HEK293 (cell line): Measurements from ENCODE around the gene GHITM.

Source experiments
- CTCF ChIA-PET: fragments of 350-600 bp; formaldehyde crosslinking; extraction: SDS; loops from one replicate; lab custom pipeline; 2021; ENCODE audit warnings: antibody characterized with exemption; lab: Yijun Ruan, JAX
- POLR2A ChIA-PET: fragments of 300-600 bp; formaldehyde crosslinking; extraction: SDS; loops from one replicate; lab custom pipeline; 2020; ENCODE audit warnings: antibody characterized with exemption, inconsistent platforms; lab: Yijun Ruan, JAX
- H3K27ac ChIP-seq: fragments of 200-500 bp; sonication (Bioruptor generic); 2 replicates; pipeline ENCODE4 v1.5.1; 2014; ENCODE audit warnings: low read depth, low read length, control low read depth, inconsistent platforms; ENCODE audit errors: extremely low read depth
- H3K36me3 ChIP-seq, 2 experiments: fragments of 200-500 bp in 1 of 2; sonication (Bioruptor generic) in 1 of 2; 1 replicate in 1 of 2; 2 replicates in 1 of 2; pipeline ENCODE4 v1.5.1; 2014 to 2017; ENCODE audit warnings: inconsistent platforms in 2 of 2, low read length in 2 of 2; ENCODE audit not compliant: control insufficient read depth in 2 of 2, insufficient read depth in 1 of 2
- H3K4me1 ChIP-seq: fragments of 200-500 bp; sonication (Bioruptor generic); 2 replicates; pipeline ENCODE4 v1.5.1; 2014; ENCODE audit warnings: mild to moderate bottlenecking, low read length, inconsistent platforms; ENCODE audit not compliant: control insufficient read depth, insufficient read depth
- H3K4me3 ChIP-seq: 2 replicates; pipeline ENCODE4 v1.5.1; 2011; ENCODE audit warnings: low read depth, mild to moderate bottlenecking, control low read depth, low read length, moderate library complexity
- H3K9me3 ChIP-seq: fragments of 200-500 bp; sonication (Bioruptor generic); 2 replicates; pipeline ENCODE4 v1.5.1; 2014; ENCODE audit warnings: low read depth, low read length, inconsistent platforms; ENCODE audit not compliant: control insufficient read depth, insufficient read depth
- FEZF1 ChIP-seq: fragments of 450-650 bp; formaldehyde crosslinking; IDR thresholded peaks from 2 replicates; pipeline ENCODE4 v1.5.1; 2016; ENCODE audit warnings: missing biosample characterization, missing genetic modification characterization
- HOXA7 ChIP-seq: sonication (generic); formaldehyde crosslinking; IDR thresholded peaks from 2 replicates; pipeline ENCODE4 v1.8.1; 2022; ENCODE audit warnings: missing genetic modification reagents, borderline replicate concordance
- OVOL3 ChIP-seq: fragments of 450-650 bp; formaldehyde crosslinking; IDR thresholded peaks from 2 replicates; pipeline ENCODE4 v1.5.1; 2016; ENCODE audit warnings: missing biosample characterization, missing genetic modification characterization
- RBAK ChIP-seq: fragments of 450-650 bp; formaldehyde crosslinking; IDR thresholded peaks from 2 replicates; pipeline ENCODE4 v1.5.1; 2016; ENCODE audit warnings: missing biosample characterization, missing genetic modification characterization
- SETDB1 ChIP-seq: IDR thresholded peaks from one replicate; pipeline ENCODE4 v1.6.1; 2017; ENCODE audit warnings: mild to moderate bottlenecking, low read length, moderate library complexity, mixed read lengths; ENCODE audit not compliant: insufficient read length
- ZNF10 ChIP-seq: fragments of 450-650 bp; formaldehyde crosslinking; IDR thresholded peaks from 2 replicates; pipeline ENCODE4 v1.5.1; 2017; ENCODE audit warnings: missing biosample characterization, missing genetic modification characterization
- ZNF248 ChIP-seq: fragments of 450-650 bp; formaldehyde crosslinking; IDR thresholded peaks from 2 replicates; pipeline ENCODE4 v1.5.1; 2017; ENCODE audit warnings: missing biosample characterization, missing genetic modification characterization
- ZNF311 ChIP-seq: fragments of 450-650 bp; formaldehyde crosslinking; IDR thresholded peaks from 2 replicates; pipeline ENCODE4 v1.5.1; 2017; ENCODE audit warnings: missing biosample characterization, missing genetic modification characterization, borderline replicate concordance
- ZNF354C ChIP-seq: fragments of 450-650 bp; formaldehyde crosslinking; IDR thresholded peaks from 2 replicates; pipeline ENCODE4 v1.5.1; 2016; ENCODE audit warnings: missing biosample characterization, missing genetic modification characterization, low read depth, borderline replicate concordance
- ZNF423 ChIP-seq: fragments of 450-650 bp; formaldehyde crosslinking; IDR thresholded peaks from 2 replicates; pipeline ENCODE4 v1.5.1; 2016; ENCODE audit warnings: missing biosample characterization, missing genetic modification characterization
- ZNF473 ChIP-seq: fragments of 450-650 bp; formaldehyde crosslinking; IDR thresholded peaks from 2 replicates; pipeline ENCODE4 v1.5.1; 2017; ENCODE audit warnings: missing biosample characterization, missing genetic modification characterization
- ZNF548 ChIP-seq: fragments of 450-650 bp; formaldehyde crosslinking; IDR thresholded peaks from 2 replicates; pipeline ENCODE4 v1.5.1; 2016; ENCODE audit warnings: missing biosample characterization, missing genetic modification characterization
- ZNF549 ChIP-seq: fragments of 450-650 bp; IDR thresholded peaks from 2 replicates; pipeline ENCODE4 v1.5.1; 2018; ENCODE audit warnings: missing biosample characterization, missing genetic modification characterization, mild to moderate bottlenecking, inconsistent platforms, moderate library complexity
- ZNF654 ChIP-seq: fragments of 450-650 bp; formaldehyde crosslinking; IDR thresholded peaks from 2 replicates; pipeline ENCODE4 v1.5.1; 2016; ENCODE audit warnings: low read depth, missing biosample characterization, missing genetic modification characterization
- ZNF843 ChIP-seq: fragments of 450-650 bp; formaldehyde crosslinking; IDR thresholded peaks from 2 replicates; pipeline ENCODE4 v1.5.1; 2016; ENCODE audit warnings: missing biosample characterization, missing genetic modification characterization
- ZSCAN16 ChIP-seq: fragments of 450-650 bp; formaldehyde crosslinking; IDR thresholded peaks from 2 replicates; pipeline ENCODE4 v1.5.1; 2016; ENCODE audit warnings: missing biosample characterization, missing genetic modification characterization
- ZSCAN23 ChIP-seq: fragments of 450-650 bp; formaldehyde crosslinking; IDR thresholded peaks from 2 replicates; pipeline ENCODE4 v1.5.1; 2016; ENCODE audit warnings: missing biosample characterization, missing genetic modification characterization
- ZSCAN30 ChIP-seq: fragments of 450-650 bp; IDR thresholded peaks from 2 replicates; pipeline ENCODE4 v1.5.1; 2018; ENCODE audit warnings: missing biosample characterization, mild to moderate bottlenecking, missing genetic modification characterization, moderate library complexity
- TF ChIP-seq, protein P1 (sequence below): fragments of 450-650 bp; formaldehyde crosslinking; IDR thresholded peaks from 2 replicates; pipeline ENCODE4 v1.5.1; 2016; ENCODE audit warnings: missing biosample characterization, missing genetic modification characterization, low read depth
- TF ChIP-seq, protein P2 (sequence below): fragments of 450-650 bp; formaldehyde crosslinking; IDR thresholded peaks from 2 replicates; pipeline ENCODE4 v1.5.1; 2016; ENCODE audit warnings: missing biosample characterization, missing genetic modification characterization
- TF ChIP-seq, protein P3 (sequence below): fragments of 450-650 bp; formaldehyde crosslinking; IDR thresholded peaks from 2 replicates; pipeline ENCODE4 v1.5.1; 2017; ENCODE audit warnings: missing biosample characterization, missing genetic modification characterization
- TF ChIP-seq, protein P4 (sequence below): fragments of 450-650 bp; formaldehyde crosslinking; IDR thresholded peaks from 2 replicates; pipeline ENCODE4 v1.5.1; 2016; ENCODE audit warnings: missing biosample characterization, missing genetic modification characterization

GHITM gene

DNA sequence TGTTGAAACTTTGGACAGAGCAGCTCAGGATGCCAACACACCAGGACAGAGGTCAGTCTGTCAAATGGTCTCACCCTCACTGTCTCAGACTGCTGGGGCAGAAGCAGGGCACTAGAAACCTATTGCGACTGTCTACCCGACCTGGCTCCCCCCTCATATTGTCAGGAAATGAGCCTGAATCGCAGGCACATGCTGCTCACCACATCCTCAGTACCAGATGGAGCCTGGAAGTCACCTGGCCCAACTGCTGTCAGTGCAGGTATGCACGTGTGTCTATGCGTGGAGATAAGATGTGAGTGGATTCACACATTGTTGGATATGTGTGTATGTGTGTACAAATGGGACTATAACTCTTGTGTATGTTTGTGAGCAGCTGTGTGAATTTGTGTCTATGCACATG lies 51.8 kb downstream of the GHITM start:
- TF ChIP-seq ZNF10 (tag by site-specific recombination) (no peak), OVOL3 (no peak), ZNF654 (tag by site-specific recombination) (no peak), ZNF548 (no peak), SETDB1 (no peak), ZSCAN16 (no peak), ZSCAN23 (tag by site-specific recombination) (no peak), ZNF354C (tag by site-specific recombination) (no peak), HOXA7 (CRISPR knock-in tag) (no peak), ZSCAN30 (tag by site-specific recombination) (no peak), RBAK (tag by site-specific recombination) (no peak), ZNF843 (no peak), ZNF473 (no peak), ZNF423 (tag by site-specific recombination) (no peak), ZNF311 (no peak), ZNF248 (no peak), ZNF549 (tag by site-specific recombination) (no peak)
- TF ChIP-seq, protein P1, sequence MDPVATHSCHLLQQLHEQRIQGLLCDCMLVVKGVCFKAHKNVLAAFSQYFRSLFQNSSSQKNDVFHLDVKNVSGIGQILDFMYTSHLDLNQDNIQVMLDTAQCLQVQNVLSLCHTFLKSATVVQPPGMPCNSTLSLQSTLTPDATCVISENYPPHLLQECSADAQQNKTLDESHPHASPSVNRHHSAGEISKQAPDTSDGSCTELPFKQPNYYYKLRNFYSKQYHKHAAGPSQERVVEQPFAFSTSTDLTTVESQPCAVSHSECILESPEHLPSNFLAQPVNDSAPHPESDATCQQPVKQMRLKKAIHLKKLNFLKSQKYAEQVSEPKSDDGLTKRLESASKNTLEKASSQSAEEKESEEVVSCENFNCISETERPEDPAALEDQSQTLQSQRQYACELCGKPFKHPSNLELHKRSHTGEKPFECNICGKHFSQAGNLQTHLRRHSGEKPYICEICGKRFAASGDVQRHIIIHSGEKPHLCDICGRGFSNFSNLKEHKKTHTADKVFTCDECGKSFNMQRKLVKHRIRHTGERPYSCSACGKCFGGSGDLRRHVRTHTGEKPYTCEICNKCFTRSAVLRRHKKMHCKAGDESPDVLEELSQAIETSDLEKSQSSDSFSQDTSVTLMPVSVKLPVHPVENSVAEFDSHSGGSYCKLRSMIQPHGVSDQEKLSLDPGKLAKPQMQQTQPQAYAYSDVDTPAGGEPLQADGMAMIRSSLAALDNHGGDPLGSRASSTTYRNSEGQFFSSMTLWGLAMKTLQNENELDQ = no peak
- TF ChIP-seq, protein P2, sequence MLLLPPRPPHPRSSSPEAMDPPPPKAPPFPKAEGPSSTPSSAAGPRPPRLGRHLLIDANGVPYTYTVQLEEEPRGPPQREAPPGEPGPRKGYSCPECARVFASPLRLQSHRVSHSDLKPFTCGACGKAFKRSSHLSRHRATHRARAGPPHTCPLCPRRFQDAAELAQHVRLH = no peak
- TF ChIP-seq, protein P3, sequence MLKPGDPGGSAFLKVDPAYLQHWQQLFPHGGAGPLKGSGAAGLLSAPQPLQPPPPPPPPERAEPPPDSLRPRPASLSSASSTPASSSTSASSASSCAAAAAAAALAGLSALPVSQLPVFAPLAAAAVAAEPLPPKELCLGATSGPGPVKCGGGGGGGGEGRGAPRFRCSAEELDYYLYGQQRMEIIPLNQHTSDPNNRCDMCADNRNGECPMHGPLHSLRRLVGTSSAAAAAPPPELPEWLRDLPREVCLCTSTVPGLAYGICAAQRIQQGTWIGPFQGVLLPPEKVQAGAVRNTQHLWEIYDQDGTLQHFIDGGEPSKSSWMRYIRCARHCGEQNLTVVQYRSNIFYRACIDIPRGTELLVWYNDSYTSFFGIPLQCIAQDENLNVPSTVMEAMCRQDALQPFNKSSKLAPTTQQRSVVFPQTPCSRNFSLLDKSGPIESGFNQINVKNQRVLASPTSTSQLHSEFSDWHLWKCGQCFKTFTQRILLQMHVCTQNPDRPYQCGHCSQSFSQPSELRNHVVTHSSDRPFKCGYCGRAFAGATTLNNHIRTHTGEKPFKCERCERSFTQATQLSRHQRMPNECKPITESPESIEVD (tag by site-specific recombination) = no peak
- H3K9me3 ChIP-seq = no peaks in the 10 kb centered on the region
- H3K36me3 ChIP-seq = no peaks in the 10 kb centered on the region
- H3K4me3 ChIP-seq = no peak overlapping the region
- ChIA-PET CTCF (interaction anchor here (1.1 to 1.8 kb wide), 2 partner anchors 12 to 43 kb away, joined by 4 to 5 read pairs; no protein-coding TSS in a partner anchor), POLR2A (no interaction called here)
- H3K4me1 ChIP-seq = peaks cover 5% of the 10 kb centered on the region
- no peak overlapping the region for H3K27ac ChIP-seq

DNA sequence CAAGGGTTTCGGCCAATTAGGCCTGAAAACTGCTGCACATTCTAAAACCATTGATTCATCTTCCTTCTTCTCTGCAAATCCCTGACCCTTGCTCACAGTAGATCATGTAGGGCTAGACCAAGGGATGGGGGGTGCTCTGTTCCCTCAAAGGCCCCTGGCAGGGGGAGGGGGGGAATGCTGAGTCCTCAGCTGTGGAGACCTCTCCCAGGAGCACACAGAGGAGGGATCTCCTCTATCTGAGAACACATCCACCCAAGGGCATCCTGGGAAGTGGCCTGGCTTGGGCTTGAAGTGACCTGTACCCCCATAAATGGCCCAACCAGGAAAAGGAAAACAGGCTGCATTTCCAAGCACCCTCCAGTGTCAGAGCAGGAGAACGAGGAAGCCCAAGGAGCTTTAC lies 54.0 kb downstream of the GHITM start:
- Histone ChIP-seq H3K4me1 (peaks cover 8% of the 10 kb centered on the region), H3K9me3 (no peaks in the 10 kb centered on the region), H3K36me3 (no peaks in the 10 kb centered on the region), H3K4me3 (no peak overlapping the region), H3K27ac (no peak overlapping the region)
- CTCF ChIA-PET = interaction anchor here (2.0 kb wide), 1 partner anchor 12 kb away, joined by 9 read pairs; no protein-coding TSS in a partner anchor
- TF ChIP-seq FEZF1 (no peak), HOXA7 (CRISPR knock-in tag) (no peak)
- TF ChIP-seq, protein P4, sequence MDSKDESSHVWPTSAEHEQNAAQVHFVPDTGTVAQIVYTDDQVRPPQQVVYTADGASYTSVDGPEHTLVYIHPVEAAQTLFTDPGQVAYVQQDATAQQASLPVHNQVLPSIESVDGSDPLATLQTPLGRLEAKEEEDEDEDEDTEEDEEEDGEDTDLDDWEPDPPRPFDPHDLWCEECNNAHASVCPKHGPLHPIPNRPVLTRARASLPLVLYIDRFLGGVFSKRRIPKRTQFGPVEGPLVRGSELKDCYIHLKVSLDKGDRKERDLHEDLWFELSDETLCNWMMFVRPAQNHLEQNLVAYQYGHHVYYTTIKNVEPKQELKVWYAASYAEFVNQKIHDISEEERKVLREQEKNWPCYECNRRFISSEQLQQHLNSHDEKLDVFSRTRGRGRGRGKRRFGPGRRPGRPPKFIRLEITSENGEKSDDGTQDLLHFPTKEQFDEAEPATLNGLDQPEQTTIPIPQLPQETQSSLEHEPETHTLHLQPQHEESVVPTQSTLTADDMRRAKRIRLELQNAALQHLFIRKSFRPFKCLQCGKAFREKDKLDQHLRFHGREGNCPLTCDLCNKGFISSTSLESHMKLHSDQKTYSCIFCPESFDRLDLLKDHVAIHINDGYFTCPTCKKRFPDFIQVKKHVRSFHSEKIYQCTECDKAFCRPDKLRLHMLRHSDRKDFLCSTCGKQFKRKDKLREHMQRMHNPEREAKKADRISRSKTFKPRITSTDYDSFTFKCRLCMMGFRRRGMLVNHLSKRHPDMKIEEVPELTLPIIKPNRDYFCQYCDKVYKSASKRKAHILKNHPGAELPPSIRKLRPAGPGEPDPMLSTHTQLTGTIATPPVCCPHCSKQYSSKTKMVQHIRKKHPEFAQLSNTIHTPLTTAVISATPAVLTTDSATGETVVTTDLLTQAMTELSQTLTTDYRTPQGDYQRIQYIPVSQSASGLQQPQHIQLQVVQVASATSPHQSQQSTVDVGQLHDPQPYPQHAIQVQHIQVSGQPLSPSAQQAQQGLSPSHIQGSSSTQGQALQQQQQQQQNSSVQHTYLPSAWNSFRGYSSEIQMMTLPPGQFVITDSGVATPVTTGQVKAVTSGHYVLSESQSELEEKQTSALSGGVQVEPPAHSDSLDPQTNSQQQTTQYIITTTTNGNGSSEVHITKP (tag by site-specific recombination) = peak; percentile 91
- POLR2A ChIA-PET = no interaction called here
